Measurements from ENCODE around the gene RAB3C. TPM values are rescaled to one million over a fixed set of nuclear protein-coding genes. Genes with fewer than 3 reads are reported as not detected.
"Not testable (repeated sequence)": the region's sequence is repeated elsewhere in the genome, so short reads cannot be mapped to it uniquely, and the experiment has no call there.

Gene RAB3C
- total RNA-seq, 4 donors from 2014 or later, result under 0.01 to 1.2 (median 0.41) TPM

GRCh38 chr5:58708456-58708855, 125.6 kb downstream of the RAB3C start:
- Histone ChIP-seq H3K4me1 (no peaks in the 10 kb centered on the region), H3K27ac (no peak overlapping the region), H3K9me3 (no peaks in the 10 kb centered on the region), H3K27me3 (no peaks in the 10 kb centered on the region), H3K4me3 (replicated peaks in 1 of 3) (no peak overlapping the region), H3K36me3 (no peaks in the 10 kb centered on the region)
- TF ChIP-seq, protein P1, sequence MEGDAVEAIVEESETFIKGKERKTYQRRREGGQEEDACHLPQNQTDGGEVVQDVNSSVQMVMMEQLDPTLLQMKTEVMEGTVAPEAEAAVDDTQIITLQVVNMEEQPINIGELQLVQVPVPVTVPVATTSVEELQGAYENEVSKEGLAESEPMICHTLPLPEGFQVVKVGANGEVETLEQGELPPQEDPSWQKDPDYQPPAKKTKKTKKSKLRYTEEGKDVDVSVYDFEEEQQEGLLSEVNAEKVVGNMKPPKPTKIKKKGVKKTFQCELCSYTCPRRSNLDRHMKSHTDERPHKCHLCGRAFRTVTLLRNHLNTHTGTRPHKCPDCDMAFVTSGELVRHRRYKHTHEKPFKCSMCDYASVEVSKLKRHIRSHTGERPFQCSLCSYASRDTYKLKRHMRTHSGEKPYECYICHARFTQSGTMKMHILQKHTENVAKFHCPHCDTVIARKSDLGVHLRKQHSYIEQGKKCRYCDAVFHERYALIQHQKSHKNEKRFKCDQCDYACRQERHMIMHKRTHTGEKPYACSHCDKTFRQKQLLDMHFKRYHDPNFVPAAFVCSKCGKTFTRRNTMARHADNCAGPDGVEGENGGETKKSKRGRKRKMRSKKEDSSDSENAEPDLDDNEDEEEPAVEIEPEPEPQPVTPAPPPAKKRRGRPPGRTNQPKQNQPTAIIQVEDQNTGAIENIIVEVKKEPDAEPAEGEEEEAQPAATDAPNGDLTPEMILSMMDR (IDR thresholded peaks at IDR 0.05), result no peak
- no peak for TF ChIP-seq POLR2A (IDR thresholded peaks at IDR 0.05)
- WGBS, 2 donors, result 63 to 82% methylated on average over 1 of the region's 1 CpG
- intact Hi-C loops (cut with DNase I), result no loop called here
- no peak for DNase-seq

DNA sequence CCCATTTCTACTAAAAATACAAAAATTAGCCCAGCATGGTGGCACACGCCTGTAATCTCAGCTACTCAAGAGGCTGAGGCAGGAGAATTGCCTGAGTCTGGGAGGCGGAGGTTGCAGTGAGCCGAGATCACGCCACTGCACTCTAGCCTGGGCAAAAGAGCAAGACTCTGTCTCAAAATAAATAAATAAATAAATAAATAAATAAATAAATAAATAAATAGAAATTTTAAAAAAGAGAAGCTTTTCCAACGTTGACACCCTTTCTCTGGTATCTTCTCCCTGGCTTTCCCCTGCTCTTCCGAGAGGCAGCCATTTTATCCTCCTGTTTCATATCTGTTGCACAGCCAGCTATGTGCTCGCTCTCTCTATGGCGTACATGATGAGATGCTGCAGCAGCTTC, 127.5 kb downstream of the RAB3C start:
- H3K4me3 ChIP-seq (replicated peaks in 1 of 3); H3K9me3 ChIP-seq; H3K36me3 ChIP-seq; DNase-seq; intact Hi-C loops (cut with DNase I); H3K27me3 ChIP-seq; H3K4me1 ChIP-seq; H3K27ac ChIP-seq: not testable (repeated sequence)
- 90 to 95% methylated on average over 8 of the region's 8 CpGs for WGBS, 2 donors

DNA sequence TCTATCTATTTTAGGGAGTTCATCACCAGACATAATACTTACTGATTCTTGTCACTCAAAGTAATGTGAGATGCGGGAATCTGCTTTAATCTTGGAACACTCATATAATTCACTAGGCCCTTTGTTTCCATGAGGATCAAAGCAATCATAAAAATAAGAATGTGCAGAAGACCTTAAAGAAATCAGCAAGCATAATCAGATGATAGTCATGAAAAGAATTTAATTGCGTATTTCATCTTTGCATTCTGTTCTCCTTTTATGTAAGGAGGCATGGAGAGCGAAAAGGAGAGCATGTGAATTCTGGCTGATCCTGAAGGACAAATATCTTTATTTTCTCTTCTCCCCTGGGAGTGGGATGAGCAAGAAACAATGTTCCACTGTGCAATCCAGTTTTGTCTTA, 128.0 kb downstream of the RAB3C start:
- Histone ChIP-seq H3K4me1 (no peaks in the 10 kb centered on the region), H3K27me3 (no peaks in the 10 kb centered on the region), H3K4me3 (replicated peaks in 1 of 3) (no peak overlapping the region), H3K36me3 (no peaks in the 10 kb centered on the region), H3K27ac (no peak overlapping the region), H3K9me3 (no peaks in the 10 kb centered on the region)
- TF ChIP-seq POLR2A (IDR thresholded peaks at IDR 0.05), result no peak
- TF ChIP-seq, protein P1 (IDR thresholded peaks at IDR 0.05), result no peak
- intact Hi-C loops (cut with DNase I), result no loop called here
- no peak for DNase-seq
- WGBS, 2 donors, result 94 to 97% methylated on average over 3 of the region's 3 CpGs

GRCh38 chr5:58711965-58712364, 129.1 kb downstream of the RAB3C start:
- H3K27ac ChIP-seq, result no peak overlapping the region
- intact Hi-C loops (cut with DNase I), result no loop called here
- H3K4me3 ChIP-seq (replicated peaks in 1 of 3), result no peak overlapping the region
- TF ChIP-seq POLR2A (IDR thresholded peaks at IDR 0.05), result no peak
- TF ChIP-seq, protein P1 (IDR thresholded peaks at IDR 0.05), result no peak
- H3K27me3 ChIP-seq, result no peaks in the 10 kb centered on the region
- H3K4me1 ChIP-seq, result no peaks in the 10 kb centered on the region
- WGBS, 2 donors, result 80 to 84% methylated on average over 5 of the region's 5 CpGs
- H3K36me3 ChIP-seq, result no peaks in the 10 kb centered on the region
- no peak for DNase-seq
- no peaks in the 10 kb centered on the region for H3K9me3 ChIP-seq

GRCh38 chr5:58714046-58714445, 131.2 kb downstream of the RAB3C start:
- Histone ChIP-seq H3K36me3 (no peaks in the 10 kb centered on the region), H3K4me3 (replicated peaks in 1 of 3) (no peak overlapping the region), H3K27ac (no peak overlapping the region), H3K4me1 (no peaks in the 10 kb centered on the region), H3K27me3 (no peaks in the 10 kb centered on the region), H3K9me3 (no peaks in the 10 kb centered on the region)
- no peak for DNase-seq
- TF ChIP-seq, protein P1 (IDR thresholded peaks at IDR 0.05), result no peak
- TF ChIP-seq POLR2A (IDR thresholded peaks at IDR 0.05), result no peak
- intact Hi-C loops (cut with DNase I), result no loop called here
- 80 to 82% methylated on average over 1 of the region's 1 CpG for WGBS, 2 donors
